ENCODE results near the gene KIF18B. TPM values are rescaled to one million over a fixed set of nuclear protein-coding genes. Genes with fewer than 3 reads are reported as not detected.
A peak's percentile ranks its signal among the peaks of the same experiment; 100 is the strongest.

The KIF18B gene
- total RNA-seq, 1 experiment from 2014 or later: 17.9 TPM

GRCh38 chr17:44921122-44921882 lies 26.3 kb downstream of the KIF18B start:
- DNase-seq: peak; percentile 88

DNA sequence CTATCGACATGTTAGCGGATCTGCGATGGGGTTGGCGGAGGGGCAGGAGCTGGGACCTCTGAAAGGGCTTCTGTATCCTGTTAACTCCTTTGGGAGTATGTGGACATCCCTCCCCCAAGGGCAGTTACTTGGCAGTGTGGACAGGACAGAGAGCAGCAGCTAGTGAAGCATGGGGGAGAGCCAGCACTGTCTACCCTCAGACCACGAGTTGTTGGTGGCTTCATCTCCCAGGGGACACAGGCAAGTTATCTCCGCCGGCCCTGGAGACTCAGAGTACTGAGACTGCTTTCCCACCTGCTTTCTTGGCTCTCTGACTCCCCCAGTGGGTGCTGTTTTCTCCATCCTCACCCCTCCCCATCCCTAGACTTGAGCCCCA lies 27.0 kb downstream of the KIF18B start:
- DNase-seq: no peak
- no peaks in the 10 kb centered on the region for H3K36me3 ChIP-seq (replicated peaks; ENCODE audit: control insufficient read depth, insufficient read depth, low read length)

More at GRCh38 chr17:44921122-44921882, 26.3 kb downstream of the KIF18B start:
- no peak overlapping the region for H3K4me3 ChIP-seq (ENCODE audit: insufficient read depth, low read depth, low read length)
- peaks cover 5% of the 10 kb centered on the region for H3K36me3 ChIP-seq (replicated peaks; ENCODE audit: control insufficient read depth, insufficient read depth, low read length)
- H3K27me3 ChIP-seq (ENCODE audit: control insufficient read depth, insufficient read depth, low read length): peaks cover 5% of the 10 kb centered on the region

GRCh38 chr17:44919885-44920564 lies 27.5 kb downstream of the KIF18B start:
- Histone ChIP-seq H3K27me3 (ENCODE audit: control insufficient read depth, insufficient read depth, low read length) (peaks cover 5% of the 10 kb centered on the region), H3K36me3 (replicated peaks; ENCODE audit: control insufficient read depth, insufficient read depth, low read length) (no peaks in the 10 kb centered on the region), H3K4me3 (ENCODE audit: insufficient read depth, low read depth, low read length) (no peak overlapping the region)
- peak; percentile 94 for DNase-seq

More for the DNA sequence above, 27.0 kb downstream of the KIF18B start:
- H3K27me3 ChIP-seq (ENCODE audit: control insufficient read depth, insufficient read depth, low read length): peaks cover 5% of the 10 kb centered on the region
- H3K4me3 ChIP-seq (ENCODE audit: insufficient read depth, low read depth, low read length): no peak overlapping the region

DNA sequence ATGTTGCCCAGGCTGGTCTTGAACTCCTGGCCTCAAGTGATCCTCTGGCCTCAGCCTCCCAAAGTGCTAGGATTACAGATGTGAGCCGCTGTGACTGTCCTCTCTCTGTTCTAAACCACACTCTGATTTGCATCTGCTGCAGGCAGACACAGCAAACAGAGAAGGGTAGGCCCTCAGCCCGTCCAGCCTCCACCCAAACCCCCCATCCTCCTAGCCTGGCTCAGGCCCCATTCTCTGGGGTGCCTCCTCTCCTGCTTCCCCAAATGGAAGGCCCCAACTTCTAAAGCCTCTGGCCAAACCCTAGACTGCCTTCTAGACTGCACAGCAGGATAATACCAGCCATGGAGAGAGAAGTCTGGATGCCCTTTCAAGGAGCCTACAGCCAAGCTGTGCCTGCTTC lies 28.2 kb downstream of the KIF18B start:
- Histone ChIP-seq H3K4me3 (ENCODE audit: insufficient read depth, low read depth, low read length) (no peak overlapping the region), H3K27me3 (ENCODE audit: control insufficient read depth, insufficient read depth, low read length) (peaks cover 5% of the 10 kb centered on the region), H3K36me3 (replicated peaks; ENCODE audit: control insufficient read depth, insufficient read depth, low read length) (no peaks in the 10 kb centered on the region)
- no peak for DNase-seq

- DNase-seq: no peak
- peaks cover 9% of the 10 kb centered on the region for H3K27me3 ChIP-seq (ENCODE audit: control insufficient read depth, insufficient read depth, low read length)
- no peak overlapping the region for H3K4me3 ChIP-seq (ENCODE audit: insufficient read depth, low read depth, low read length)
- no peaks in the 10 kb centered on the region for H3K36me3 ChIP-seq (replicated peaks; ENCODE audit: control insufficient read depth, insufficient read depth, low read length)
Measured at GRCh38 chr17:44918006-44918405, 29.6 kb downstream of the KIF18B start.

GRCh38 chr17:44917456-44917855 lies 30.1 kb downstream of the KIF18B start:
- H3K4me3 ChIP-seq (ENCODE audit: insufficient read depth, low read depth, low read length): no peak overlapping the region
- H3K36me3 ChIP-seq (replicated peaks; ENCODE audit: control insufficient read depth, insufficient read depth, low read length): no peaks in the 10 kb centered on the region
- DNase-seq: no peak
- H3K27me3 ChIP-seq (ENCODE audit: control insufficient read depth, insufficient read depth, low read length): peaks cover 9% of the 10 kb centered on the region

GRCh38 chr17:44916781-44917241 lies 30.8 kb downstream of the KIF18B start:
- Histone ChIP-seq H3K36me3 (replicated peaks; ENCODE audit: control insufficient read depth, insufficient read depth, low read length) (no peaks in the 10 kb centered on the region), H3K27me3 (ENCODE audit: control insufficient read depth, insufficient read depth, low read length) (peaks cover 11% of the 10 kb centered on the region), H3K4me3 (ENCODE audit: insufficient read depth, low read depth, low read length) (no peak overlapping the region)
- DNase-seq: no peak

GRCh38 chr17:44915862-44916780 lies 31.5 kb downstream of the KIF18B start:
- H3K27me3 ChIP-seq (ENCODE audit: control insufficient read depth, insufficient read depth, low read length): peaks cover 15% of the 10 kb centered on the region
- H3K4me3 ChIP-seq (ENCODE audit: insufficient read depth, low read depth, low read length): no peak overlapping the region
- no peak for DNase-seq
- no peaks in the 10 kb centered on the region for H3K36me3 ChIP-seq (replicated peaks; ENCODE audit: control insufficient read depth, insufficient read depth, low read length)

- Histone ChIP-seq H3K4me3 (ENCODE audit: insufficient read depth, low read depth, low read length) (no peak within 1 kb of the TSS), H3K27me3 (ENCODE audit: control insufficient read depth, insufficient read depth, low read length) (peaks cover 11% of the 10 kb centered on the region), H3K36me3 (replicated peaks; ENCODE audit: control insufficient read depth, insufficient read depth, low read length) (no peaks in the 10 kb centered on the region)
- no peak for DNase-seq
Measured at GRCh38 chr17:44915321-44915726, 32.2 kb downstream of the KIF18B start, which contains the start of gene GFAP. TSS of gene GFAP (minus strand) at chr17:44915500. CDS start at chr17:44915486, 14 bp downstream.

- DNase-seq: no peak
- peaks cover 11% of the 10 kb centered on the region for H3K27me3 ChIP-seq (ENCODE audit: control insufficient read depth, insufficient read depth, low read length)
Measured at GRCh38 chr17:44914698-44915271, 32.8 kb downstream of the KIF18B start.

GRCh38 chr17:44914148-44914547 lies 33.4 kb downstream of the KIF18B start:
- no peak overlapping the region for H3K4me3 ChIP-seq (ENCODE audit: insufficient read depth, low read depth, low read length)
- H3K27me3 ChIP-seq (ENCODE audit: control insufficient read depth, insufficient read depth, low read length): peaks cover 11% of the 10 kb centered on the region
- H3K36me3 ChIP-seq (replicated peaks; ENCODE audit: control insufficient read depth, insufficient read depth, low read length): no peaks in the 10 kb centered on the region
- no peak for DNase-seq

More at GRCh38 chr17:44914698-44915271, 32.8 kb downstream of the KIF18B start:
- Histone ChIP-seq H3K36me3 (replicated peaks; ENCODE audit: control insufficient read depth, insufficient read depth, low read length) (no peaks in the 10 kb centered on the region), H3K4me3 (ENCODE audit: insufficient read depth, low read depth, low read length) (no peak overlapping the region)

DNA sequence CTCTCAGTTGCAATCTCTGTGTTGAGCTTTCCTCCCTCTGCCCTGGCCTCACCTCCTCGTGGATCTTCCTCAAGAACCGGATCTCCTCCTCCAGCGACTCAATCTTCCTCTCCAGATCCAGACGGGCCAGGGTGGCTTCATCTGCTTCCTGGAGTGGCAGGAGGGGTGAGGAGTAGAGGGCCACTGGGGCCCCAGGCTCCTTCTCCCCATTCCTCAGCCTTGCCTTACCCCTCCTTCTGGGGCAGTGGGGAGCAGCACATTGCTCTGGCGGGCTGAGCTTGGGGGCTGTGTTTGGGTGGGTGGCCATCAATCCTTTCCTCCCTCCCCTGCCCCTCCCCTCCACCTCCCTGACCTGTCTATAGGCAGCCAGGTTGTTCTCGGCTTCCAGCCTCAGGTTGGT lies 33.9 kb downstream of the KIF18B start:
- no peak for DNase-seq
- Histone ChIP-seq H3K36me3 (replicated peaks; ENCODE audit: control insufficient read depth, insufficient read depth, low read length) (no peaks in the 10 kb centered on the region), H3K4me3 (ENCODE audit: insufficient read depth, low read depth, low read length) (no peak overlapping the region)

GRCh38 chr17:44912763-44913544 lies 34.6 kb downstream of the KIF18B start:
- peaks cover 11% of the 10 kb centered on the region for H3K27me3 ChIP-seq (ENCODE audit: control insufficient read depth, insufficient read depth, low read length)
- no peaks in the 10 kb centered on the region for H3K36me3 ChIP-seq (replicated peaks; ENCODE audit: control insufficient read depth, insufficient read depth, low read length)
- DNase-seq: no peak
- H3K4me3 ChIP-seq (ENCODE audit: insufficient read depth, low read depth, low read length): no peak overlapping the region

More for the DNA sequence above, 33.9 kb downstream of the KIF18B start:
- H3K27me3 ChIP-seq (ENCODE audit: control insufficient read depth, insufficient read depth, low read length): peaks cover 11% of the 10 kb centered on the region
